GM21515 (cell line): Measurements from ENCODE around the gene TFR2.

Experiments
- ATAC-seq: cut with Tn5 transposase; IDR thresholded peaks from one replicate; pipeline ENCODE4 v1.9.1; 2021; ENCODE audit not compliant: unreplicated experiment

The TFR2 gene

DNA sequence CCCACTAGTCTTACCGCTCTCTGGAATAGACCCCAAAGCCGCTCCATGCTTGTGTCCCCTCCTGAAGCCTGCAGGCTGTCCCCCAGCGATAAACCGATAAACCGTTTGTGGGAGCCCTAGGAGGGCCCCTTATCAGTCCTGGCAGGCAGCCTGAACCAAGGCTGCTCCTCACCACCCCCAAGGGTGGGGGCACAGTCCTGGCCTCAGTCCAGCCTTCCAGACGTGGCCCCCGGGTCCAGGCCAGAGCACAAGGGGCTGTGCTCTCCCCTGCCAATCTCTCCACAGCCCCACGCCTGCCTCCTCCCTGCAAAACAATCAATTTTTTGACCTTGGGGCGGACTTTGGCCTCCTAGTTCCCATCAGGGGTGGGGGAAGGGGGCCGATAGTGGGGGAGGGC is at the start of gene TFR2:
TFR2 (minus strand) TSS at position 90 of the 397 bp plus-strand sequence; CDS start at position 47, 43 bp downstream.
- no peak for ATAC-seq

DNA sequence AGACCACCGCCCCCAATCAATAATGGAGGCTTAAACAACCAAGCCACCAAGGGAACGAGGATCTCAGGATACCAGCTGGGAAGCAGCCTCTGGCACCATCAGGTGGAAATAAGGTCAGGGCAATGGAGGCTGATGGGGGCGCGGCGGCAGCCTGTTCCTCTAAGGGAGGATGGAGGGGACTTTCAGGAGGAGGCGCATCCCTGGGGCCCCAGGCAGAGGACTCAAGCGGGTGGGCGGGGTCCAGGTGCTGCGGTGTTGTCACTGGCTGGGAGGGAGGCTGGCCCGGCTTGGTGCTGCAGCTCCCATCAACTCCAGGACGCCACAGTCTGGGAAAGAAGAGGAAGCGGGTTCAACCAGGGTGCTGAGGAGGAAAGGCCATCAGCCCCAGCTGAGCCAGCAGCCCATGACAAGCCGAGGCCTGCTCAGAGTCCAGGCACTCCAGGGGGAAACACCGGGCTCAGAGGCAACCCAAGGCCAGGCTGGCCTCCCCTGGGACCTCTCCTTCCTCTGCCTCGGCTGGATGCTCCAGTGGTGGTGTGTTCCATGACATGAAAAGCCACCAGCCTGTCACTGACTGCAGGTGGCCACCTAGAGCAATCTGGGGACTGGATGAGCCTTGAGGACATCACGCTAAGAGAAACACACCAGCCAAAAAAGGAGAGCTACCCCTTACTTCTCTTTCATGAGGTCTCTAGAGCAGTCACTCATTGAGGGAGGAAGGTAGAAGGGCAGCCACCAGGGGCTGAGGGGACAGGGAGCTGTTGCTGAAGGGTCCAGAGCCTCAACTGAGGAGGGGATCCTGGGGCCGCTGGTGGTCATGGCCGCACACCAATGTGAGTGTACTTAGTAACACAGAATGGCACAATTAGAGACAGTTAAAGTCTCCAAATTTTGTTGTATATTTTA is 48.1 kb upstream of the TFR2 start:
- no peak for ATAC-seq

DNA sequence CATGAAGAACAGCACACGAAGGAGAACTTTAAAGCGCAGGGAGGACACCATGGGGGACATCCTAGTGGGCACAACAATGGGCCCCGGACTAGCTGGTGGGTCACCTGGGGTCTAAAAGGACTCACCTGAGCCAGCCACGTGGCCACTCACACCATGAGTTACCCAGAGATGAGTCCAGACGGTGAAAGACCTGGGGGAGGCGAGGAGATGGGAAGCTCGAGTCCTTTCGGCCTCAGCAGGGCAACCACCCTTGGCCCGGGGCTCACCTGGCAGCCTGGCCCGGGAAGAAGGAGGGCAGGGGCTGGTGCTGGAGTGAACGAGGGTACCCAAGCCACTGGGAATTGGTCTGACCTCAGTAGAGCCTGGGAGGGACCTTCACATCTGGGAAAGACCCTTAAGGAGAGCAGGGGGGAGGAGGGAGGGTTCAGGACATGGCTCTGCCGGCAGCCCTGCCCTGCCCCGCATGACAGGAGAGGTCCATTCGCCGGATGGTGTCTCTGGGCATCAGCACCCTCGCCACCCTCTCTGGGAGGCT is 47.0 kb upstream of the TFR2 start:
- no peak for ATAC-seq

DNA sequence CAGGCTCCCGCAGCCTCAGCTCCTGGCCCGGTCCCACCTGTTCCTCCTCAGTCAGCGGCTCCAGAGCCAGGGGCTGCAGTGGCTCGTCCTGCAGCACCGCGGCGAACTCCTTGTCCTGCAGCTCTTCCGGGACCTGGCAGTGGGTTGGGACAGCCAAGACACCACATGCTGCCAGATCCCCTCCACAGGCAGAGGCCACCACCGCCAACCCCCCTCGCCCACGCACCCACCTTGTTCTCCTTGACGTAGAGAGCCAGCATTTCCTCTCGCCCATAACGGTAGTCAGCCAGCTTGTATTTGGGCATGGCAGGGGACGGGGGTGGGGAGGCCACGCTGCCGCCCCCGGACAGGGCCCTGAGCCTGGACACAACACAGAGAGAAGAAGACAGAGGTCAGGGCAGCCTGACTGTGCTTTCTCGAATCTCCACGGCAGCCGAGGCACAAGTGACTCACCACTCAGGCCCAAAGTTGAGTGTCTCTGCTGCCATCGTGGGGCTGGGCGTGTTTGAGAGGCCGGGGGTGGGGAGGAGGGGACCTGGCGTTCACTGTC is 46.5 kb upstream of the TFR2 start:
- no peak for ATAC-seq

DNA sequence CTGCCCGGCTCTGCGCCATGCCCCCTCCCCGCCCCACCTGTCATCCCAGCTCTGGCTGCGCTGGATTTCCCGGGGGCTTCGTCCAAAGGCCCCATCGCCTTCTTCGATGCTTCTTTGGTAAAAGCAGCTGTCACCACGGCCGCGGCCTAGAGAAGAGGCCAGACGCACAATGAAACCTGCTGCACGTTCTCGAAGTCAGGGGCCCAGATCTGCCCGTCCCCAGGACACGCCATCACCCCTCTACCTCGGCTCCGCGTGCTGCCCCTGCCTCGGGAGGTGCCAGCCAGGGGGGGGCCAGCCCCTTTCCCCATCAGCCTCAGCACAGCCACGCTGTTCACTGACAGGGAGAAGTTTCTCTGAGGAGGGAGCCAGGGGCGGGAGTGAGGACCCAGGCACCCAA is 45.9 kb upstream of the TFR2 start:
- ATAC-seq = no peak

DNA sequence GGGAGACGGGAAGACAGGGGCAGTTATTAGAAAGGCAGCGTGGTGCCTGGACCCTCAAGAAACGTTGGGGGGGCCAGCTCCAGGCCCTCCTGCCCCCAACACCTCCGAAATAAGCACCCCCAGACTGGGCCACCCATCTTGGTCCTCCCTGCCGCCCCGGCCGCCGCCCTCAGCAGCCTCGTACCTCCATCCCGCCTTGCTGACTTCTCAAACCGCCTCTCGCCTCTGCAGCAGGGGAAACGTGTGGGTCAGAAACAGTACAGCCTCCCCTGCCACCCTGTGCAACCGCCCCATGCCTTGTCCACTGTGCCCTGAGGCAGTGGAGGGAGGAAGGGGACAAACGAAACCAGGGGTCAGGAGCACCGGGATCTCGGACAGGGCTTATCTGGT is 45.5 kb upstream of the TFR2 start:
- no peak for ATAC-seq

DNA sequence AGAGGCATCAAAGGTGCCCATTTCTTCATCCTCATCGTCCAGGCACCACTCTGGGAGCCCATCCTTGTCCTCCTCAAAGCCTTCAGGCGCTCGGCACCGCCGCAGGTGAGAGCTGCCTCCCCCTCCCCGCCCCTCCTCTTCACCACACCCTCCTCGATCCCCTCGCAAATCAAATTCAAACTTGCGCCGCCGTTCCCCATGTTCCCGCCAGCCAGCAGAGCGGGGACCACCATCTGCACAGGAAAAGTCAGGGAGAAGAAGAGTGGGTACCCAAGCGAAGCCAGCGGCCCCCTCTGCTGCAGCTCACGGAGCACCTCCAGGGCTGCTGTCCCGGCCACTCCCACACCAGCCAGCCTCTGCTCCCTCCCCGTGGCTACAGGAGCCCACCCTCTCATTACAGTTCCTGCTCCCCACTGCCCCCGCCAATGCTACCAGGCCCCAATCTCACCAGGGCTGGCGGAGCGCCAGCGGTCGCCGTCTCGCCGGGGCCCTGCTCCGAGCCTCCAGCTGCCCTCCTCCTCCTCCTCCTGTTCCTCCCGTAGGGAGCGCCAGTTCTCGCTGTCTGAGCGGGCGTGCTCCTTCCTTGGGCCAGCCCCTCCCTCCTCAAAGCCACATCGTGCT is 45.0 kb upstream of the TFR2 start:
- no peak for ATAC-seq

DNA sequence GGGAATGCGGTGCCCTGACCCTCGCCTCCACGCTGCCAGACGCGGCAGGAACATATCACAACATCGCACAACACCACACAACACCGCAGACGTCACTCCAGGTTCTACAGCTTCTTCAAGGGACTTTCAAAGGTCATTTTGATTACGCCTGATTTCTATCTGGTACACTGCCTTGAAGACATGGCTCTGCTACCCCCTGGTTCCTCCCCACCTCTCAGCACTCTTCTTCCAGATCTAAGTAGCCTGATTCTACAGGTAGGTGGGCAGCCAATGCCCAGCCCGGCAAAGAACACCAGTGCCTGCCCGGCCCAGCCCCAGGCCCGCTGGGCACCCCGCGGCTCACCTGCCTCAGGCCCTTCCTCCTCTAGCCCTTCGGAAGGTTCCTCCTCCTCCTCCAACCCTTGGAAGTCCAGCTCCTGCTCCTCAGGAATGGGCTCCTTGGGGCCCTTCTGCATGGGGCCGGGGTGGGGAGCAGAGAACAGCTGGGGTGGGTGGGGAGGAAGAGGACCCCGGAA is 44.3 kb upstream of the TFR2 start:
- no peak for ATAC-seq

DNA sequence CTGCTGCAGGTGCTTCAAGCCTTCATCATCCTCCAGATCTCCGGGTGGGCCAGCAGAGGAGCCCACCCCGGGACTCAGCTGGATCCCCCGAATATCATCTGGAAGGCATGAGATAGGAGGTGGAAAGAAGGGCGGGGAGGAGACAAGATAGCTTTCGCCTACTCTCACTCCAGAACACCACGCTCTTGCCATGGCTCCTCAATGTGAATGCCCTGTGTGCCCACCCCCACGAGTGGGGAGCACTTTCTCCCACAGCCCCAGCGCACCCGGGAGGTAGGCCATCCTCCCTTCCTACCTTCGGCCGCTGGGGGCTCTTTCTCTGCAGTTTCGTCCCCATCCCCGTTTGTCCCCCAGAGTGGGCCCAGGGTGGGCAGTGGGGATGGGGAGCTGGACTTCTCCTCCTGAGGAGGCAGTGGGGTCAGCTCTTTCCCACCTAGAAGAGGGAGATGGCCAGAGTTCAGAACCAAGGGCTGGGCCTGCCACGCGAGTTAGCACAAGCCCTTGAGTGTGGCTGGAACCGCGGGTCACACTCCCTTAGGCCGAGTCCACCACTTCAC is 43.8 kb upstream of the TFR2 start:
- no peak for ATAC-seq

- ATAC-seq = no peak
Observed at GRCh38 chr7:100684534-100685042, 43.2 kb upstream of the TFR2 start.

GRCh38 chr7:100683659-100684533 is 42.5 kb upstream of the TFR2 start:
- ATAC-seq = no peak

GRCh38 chr7:100682991-100683658 is 41.8 kb upstream of the TFR2 start:
- no peak for ATAC-seq

DNA sequence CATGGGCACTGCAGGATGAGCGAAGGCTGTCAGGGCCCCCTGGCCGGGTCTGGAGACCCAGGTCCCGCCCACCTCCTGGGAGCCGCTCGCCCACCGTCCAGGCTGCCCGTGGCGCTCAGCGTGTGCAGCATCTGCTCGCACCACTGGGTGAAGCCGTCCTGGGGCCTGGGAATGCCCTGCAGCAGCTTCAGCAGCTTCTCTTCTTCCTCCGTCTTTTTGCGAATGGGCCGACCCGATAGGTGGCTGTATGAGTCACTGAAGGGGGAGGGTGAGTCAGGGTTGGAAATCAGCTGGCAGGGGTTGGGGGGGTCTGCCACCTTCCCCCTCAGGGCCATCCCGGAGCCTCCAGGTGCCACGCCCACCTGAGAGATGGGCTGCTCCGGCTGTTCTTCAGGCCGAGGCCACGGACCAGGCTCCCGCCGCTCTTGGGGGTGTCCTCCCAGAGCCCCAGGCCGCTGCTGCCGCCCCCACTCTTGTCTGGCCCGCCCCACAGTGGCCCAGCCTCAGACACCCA is 40.9 kb upstream of the TFR2 start:
- no peak for ATAC-seq

- ATAC-seq = no peak
Observed at GRCh38 chr7:100681491-100682227, 40.3 kb upstream of the TFR2 start.

DNA sequence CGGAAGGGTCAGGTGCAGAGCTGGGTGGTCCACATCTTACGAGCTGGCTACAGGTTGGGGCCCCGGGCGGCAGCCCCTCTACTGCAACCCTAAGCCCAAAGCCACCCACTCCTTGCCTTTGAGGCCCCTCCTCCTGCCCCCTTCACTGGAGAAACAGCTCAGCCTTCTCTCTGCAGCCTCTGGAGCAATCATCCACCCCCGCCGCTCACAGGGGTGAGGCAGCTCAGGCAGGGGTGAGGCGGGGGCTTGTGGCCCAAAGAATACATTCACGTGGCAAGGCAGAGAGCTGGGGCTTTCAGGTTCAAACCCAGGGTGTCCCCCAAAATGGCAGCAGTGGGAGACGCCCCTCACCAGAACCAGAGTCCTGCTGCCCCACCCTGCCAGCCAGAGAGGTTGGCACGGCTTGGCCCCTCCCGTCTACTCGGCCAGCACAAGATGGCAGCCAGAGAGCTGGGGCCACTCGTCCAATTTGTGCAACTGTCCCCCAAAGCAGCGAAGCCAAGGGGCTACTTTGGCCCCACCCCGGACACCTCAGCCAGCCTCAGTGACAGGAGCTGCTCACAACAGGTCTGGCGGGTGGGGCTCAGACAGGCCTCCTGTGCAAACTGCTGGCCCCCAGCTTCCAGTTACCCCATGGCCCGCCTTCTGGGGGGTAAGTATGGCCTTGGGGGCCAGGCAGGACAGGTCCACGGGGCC is 39.4 kb upstream of the TFR2 start:
- ATAC-seq = no peak

DNA sequence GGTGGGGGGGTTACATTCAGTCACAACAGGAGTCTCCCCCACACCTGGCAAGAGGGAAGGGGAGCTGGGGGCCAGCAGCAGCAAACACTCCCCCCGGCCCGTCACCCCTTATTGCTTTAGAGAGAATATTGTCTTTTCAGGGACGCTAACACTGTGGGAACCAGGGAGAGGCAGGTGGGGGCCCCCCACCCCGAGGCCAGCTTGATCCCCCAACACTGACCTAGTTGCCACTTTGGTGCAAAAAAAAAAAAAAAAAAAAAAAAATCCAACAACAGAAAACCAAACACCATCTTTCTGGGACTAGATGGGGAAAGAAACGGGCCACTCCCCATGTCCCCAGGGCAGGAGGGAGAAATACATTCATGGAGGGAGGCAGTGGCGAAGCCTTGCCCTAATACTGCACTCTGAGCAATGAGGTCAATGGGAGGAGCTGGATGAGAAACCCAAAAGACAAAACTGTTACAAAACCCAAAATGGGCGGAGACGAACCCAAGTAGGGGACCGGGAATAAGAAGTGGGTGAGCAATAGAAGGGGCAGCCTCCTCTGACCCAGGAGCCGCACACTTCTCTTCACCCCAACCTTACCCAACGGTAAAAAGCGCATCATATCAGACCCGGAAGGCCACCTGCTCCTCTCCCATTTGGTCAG is 38.7 kb upstream of the TFR2 start:
- ATAC-seq = no peak

DNA sequence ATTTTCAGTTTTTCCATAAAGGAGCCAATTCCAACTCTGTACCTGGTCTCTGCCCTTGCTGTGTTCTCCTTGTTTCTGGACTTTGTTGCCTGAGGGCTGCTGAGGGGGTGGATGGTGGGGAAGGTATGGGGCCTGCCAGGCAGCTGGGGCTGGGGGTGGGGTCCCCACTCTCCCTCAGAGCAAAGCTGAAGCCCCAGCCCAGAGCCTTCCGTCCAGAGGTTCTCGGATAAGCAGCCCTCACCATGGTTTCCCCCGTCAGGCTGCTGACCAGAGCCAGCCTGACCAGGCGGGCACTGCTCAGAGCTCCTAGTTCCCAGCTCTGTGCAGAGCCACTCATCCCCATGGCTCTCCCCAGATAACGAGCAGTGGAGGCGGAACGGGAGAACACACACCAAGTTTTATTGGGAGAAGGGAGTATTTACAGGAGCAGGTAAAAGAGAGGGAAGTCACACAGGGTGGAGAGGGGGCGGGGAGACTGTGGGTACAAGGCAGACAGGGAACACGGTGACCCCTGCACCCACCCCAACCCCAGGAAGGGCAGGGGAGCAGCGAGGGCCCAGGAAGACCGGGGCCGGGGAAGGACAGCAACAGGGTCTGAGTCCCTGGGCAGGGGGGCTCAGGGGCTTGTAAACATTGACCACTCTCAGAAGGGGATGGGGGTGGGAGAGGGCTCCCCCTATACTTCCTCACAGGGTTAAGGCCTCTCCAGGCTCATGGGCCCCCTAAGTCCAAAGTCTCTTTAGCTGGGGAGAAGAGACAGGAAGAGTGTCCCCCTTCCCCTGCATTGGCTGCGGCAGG is 38.0 kb upstream of the TFR2 start:
- no peak for ATAC-seq
